Fibroblast of the conjunctiva (primary cell): ENCODE data around the gene ULK1.

ENCODE experiments used
- DNase-seq: peaks from one replicate; pipeline ENCODE4 v3.0.0-alpha.2; 2010; ENCODE audit warnings: low read depth

Gene ULK1

DNA sequence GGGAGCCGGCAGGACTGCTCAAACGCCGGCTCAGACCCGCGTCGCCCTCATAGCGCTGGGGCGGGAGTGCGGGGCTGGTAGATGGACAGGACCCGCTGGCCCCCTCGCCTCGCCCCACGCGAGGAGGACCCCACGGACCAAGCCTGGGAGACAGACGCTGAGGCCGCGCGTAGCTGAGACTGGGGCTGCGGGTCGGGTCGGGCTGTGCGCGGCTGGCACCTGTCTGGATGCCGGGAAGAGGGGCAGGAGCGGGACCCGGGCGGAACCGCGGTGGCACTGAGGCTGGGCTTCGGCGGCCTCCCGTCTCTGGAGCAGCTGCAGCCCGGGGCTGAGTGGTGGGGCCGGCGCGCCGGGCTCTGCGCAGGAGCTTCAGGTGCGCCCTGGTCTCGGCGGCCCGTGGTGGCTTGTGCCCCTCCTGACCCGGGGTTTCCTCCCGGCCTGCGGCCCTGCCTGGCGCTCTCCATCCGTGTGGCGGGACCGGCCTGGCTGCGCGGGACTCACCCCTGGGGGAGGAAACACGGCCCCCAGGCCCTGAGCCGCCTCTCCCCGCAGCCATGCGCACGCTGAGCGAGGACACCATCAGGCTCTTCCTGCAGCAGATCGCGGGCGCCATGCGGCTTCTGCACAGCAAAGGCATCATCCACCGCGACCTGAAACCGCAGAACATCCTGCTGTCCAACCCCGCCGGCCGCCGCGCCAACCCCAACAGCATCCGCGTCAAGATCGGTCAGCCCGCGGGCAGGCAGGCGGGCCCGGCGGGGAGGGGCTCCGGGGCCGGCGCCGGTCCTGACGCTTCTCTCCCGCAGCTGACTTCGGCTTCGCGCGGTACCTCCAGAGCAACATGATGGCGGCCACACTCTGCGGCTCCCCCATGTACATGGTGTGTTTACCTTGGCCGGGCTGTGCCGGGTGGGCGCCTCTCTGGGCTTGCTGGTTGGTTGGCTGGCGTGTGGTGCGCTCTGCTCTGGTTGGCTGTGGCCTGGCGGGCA lies 14.0 kb downstream of the ULK1 start:
- DNase-seq, result no peak

DNA sequence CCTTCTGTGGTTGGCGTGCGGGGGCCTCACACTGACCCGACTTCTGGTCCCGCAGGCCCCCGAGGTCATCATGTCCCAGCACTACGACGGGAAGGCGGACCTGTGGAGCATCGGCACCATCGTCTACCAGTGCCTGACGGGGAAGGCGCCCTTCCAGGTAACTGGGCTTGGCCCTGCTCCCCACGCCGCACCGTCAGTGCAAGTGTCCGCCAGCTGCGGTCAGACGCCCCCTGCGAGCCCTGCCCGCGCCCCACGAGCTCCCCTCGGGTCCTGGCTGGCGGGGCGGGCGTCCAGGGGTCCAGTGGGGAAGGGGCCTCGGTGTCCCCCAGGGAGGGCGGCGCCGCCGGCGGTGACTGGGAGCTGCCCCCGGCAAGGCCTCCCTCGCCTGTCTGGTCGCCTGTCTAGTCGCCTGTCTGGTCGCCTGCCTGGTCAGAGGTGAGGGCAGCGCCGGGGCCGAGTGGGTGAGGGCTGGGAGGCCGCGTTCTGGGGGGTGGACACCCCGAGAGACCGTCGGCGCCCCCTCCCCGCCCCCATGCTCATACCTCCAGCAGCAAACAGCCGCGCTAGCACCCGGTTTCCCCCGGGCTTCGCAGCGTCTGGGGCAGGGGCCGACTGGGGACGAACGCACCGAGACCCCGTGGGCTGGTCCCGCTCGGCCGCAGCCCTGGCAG lies 14.8 kb downstream of the ULK1 start:
- no peak for DNase-seq

DNA sequence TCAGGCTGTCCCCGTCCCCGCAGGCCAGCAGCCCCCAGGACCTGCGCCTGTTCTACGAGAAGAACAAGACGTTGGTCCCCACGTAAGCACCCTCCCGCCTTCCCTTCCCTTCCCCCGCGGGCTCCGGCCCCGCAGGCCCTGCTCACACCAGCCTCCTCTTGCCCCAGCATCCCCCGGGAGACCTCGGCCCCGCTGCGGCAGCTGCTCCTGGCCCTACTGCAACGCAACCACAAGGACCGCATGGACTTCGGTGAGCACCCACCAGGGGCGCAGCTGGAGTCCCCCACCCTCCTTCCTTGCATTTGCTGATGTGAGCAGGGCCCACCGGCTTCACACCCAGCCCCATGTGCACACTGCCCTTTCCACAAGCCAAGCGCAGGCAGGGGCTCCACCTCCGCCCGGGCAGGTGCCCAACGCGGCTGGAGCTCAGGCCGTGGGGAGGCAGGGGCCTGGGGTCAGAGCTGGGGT lies 15.4 kb downstream of the ULK1 start:
- no peak for DNase-seq

DNA sequence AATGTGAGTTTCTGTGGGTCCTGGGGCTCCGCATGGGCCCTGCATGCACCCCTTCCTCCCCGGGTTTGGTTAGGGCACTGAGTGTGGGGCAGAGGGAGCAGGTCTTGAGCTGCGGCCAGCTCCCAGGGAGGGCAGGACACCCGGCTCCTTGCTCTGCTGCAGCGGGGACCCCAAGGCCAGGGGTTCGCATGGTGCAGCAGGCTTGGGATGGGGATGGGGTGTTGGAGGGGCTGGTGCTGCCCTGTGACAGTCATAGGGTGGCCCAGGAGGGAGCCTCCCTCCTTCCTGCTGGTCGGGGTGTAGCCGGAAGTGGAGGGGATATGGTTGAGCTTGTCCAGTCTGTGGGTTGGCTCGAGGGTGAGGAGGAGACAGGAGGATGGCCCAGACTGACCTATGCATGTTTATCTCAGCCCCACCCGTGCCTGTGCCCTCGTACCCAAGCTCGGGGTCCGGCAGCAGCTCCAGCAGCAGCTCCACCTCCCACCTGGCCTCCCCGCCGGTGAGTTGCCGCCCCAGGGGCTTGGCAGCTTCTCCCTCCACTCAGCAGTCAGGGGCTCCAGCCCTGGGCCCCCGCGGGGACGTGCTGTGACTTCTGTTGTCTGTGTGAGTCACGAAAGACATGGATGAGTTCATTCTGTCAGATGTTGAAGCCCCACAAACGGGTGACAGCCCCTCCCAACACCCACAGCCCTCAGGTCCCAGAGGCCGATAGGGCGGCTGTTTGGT lies 16.0 kb downstream of the ULK1 start:
- DNase-seq, result no peak

GRCh38 chr12:131911028-131911650 lies 16.7 kb downstream of the ULK1 start:
- DNase-seq, result no peak

DNA sequence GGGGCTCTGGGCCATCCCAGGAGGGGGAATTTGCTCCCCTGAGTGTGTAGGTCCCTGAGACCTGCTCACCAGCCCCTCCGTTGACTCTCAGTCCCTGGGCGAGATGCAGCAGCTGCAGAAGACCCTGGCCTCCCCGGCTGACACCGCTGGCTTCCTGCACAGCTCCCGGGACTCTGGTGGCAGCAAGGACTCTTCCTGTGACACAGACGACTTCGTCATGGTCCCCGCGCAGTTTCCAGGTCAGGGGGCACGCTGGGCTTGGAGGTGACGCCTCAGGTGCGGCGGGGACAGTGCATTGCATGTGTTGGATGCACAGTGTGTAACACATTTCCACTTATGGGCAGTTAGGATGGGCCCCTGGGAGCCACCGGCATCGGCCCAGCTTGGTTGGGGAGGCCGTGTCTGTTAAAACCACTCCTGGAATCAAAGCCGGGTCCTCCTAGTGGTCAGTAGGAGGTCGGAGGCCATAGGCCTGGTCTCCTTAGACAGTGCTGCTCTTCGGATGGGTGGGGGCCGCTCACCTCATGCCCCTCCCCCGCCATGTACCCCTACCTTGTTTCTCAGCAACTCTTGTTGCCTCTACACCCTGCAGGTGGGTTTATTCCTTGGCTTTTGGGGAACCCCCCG lies 17.5 kb downstream of the ULK1 start:
- no peak for DNase-seq

GRCh38 chr12:131912518-131913274 lies 18.3 kb downstream of the ULK1 start:
- DNase-seq, result peak; percentile 75

DNA sequence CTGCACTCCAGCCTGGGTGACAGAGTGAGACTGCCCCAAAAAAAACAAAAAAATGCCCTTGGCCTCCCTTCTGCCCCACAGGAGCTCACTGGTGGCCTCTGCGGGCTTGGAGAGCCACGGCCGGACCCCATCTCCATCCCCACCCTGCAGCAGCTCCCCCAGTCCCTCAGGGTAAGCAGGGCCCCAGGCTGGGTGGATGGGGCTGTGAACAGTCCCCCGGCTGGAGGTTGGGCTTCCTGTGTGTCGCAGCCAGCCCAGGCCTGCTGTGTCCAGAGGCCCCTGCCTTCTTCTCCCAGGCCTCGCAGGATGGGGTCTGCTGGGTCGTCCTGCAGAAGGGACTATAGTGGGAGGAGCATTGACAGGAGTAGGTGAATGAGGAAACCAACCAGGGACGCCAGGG lies 19.2 kb downstream of the ULK1 start:
- DNase-seq, result no peak

DNA sequence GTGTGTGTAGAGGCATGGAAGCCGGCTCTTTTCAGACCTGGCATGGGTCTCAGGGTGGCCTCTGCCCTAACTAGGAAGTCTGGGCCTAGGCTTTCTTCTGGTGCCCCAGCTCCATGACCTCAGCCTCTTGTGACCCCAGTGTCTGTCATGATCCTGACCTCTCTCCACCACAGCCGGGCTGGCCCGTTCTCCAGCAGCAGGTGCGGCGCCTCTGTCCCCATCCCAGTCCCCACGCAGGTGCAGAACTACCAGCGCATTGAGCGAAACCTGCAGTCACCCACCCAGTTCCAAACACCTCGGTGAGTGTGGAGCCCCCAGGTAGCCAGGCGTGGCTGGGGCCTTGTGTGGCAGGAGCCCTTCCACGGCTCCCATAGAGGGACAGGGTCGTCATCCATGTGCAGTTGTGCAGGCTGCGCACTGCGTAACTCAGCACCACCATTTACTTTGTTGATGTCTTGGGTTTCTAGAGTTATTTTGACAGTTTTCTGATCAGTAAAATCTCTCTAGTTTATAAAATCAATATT lies 19.8 kb downstream of the ULK1 start:
- DNase-seq, result no peak

DNA sequence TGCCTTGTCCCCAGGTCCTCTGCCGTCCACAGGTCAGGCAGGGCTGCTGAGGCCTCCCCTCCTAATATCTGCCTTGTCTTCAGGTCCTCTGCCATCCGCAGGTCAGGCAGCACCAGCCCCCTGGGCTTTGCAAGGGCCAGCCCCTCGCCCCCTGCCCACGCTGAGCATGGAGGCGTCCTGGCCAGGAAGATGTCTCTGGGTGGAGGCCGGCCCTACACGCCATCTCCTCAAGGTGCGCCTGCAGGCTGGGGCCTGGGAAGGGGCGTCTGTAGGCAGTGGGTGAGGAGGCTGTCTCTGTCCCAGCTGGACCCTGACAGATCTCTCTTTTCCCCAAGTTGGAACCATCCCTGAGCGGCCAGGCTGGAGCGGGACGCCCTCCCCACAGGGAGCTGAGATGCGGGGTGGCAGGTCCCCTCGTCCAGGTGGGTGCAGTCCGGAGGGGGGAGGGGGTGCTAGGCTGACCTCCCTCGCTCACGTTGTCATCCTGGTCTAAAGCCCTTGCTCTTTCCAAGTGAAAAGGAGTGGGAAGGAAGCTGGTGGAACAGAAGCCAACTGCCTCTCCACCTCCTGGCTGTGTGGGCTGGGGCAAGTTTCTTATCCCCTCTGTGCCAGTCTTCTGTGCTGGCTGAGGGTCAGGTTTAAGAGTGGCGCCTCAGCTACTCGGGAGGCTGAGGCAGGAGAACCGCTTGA lies 20.7 kb downstream of the ULK1 start:
- no peak for DNase-seq

GRCh38 chr12:131915823-131916222 lies 21.4 kb downstream of the ULK1 start:
- DNase-seq, result no peak

DNA sequence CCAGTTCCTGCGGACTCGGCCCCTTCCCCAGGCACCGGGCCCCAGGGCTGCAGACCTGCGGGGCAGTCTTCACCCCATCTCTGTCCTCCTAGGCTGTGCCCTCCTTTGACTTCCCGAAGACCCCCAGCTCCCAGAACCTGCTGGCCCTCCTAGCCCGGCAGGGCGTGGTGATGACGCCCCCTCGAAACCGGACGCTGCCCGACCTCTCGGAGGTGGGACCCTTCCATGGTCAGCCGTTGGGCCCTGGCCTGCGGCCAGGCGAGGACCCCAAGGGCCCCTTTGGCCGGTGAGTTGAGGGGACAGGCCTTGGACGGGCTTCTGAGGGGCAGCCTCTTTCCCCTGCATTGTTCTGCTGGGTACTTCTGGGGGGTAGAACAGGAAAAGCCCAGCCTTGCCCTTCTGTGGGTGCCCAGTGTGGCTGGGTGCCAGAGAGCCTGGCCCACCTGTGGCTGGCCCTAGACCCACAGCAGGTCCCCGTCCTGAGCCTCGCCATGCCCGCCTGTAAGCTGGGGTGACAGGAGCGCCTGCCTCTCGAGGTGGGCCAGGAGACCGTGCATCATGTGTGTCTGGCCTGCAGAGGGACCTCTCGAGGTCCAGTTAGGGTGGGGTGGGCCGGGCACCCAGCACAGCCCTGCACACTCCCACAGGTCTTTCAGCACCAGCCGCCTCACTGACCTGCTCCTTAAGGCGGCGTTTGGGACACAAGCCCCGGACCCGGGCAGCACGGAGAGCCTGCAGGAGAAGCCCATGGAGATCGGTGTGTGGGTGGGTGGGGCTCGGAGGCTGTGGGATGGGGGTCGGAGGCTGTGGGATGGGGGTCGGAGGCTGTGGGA lies 22.1 kb downstream of the ULK1 start:
- no peak for DNase-seq

GRCh38 chr12:131917139-131917710 lies 22.8 kb downstream of the ULK1 start:
- DNase-seq, result no peak

- DNase-seq, result no peak
Measured at GRCh38 chr12:131917711-131918306, 23.4 kb downstream of the ULK1 start.

DNA sequence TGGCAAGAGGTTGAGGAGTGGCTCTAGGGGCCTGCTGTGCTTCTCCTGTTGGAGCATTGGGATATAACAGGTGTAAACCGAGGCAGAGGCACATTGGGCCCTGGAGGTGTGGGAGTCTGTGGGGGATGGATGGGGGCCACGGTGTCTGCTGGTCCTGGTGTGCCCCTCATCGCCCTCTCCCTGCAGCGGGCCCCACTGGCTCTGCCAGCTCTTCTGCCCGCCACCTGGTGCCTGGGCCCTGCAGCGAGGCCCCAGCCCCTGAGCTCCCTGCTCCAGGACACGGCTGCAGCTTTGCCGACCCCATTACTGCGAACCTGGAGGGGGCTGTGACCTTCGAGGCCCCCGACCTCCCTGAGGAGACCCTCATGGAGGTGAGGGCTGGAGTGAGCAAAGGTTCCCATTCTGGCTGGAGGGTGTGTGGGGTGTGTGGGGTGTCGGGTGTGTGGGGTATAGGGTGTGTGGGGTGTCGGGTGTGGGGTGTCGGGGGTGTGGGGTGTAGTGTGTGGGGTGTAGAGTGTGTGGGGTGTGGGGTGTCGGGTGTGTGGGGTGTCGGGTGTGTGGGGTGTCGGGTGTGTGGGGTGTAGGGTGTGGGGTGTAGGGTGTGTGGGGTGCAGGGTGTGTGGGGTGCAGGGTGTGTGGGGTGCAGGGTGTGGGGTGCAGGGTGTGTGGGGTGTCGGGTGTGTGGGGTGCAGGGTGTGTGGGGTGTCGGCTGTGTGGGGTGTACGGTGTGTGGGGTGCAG lies 24.1 kb downstream of the ULK1 start:
- DNase-seq, result no peak

DNA sequence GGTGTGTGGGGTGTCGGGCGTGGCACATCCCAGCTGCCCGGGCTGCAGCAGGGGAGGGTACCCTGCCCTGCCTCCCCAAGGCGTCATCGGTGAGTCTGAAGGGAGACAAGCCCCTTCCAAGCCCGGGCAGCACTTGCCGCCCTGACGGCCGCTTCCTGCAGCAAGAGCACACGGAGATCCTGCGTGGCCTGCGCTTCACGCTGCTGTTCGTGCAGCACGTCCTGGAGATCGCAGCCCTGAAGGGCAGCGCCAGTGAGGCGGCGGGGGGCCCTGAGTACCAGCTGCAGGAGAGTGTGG lies 24.6 kb downstream of the ULK1 start:
- no peak for DNase-seq

- DNase-seq, result no peak
Measured at GRCh38 chr12:131919366-131920156, 25.1 kb downstream of the ULK1 start.
